ENCODE measurements around the gene PLN.
A peak's percentile ranks its signal among the peaks of the same experiment; 100 is the strongest.

The PLN gene

GRCh38 chr6:118548136-118548535 is at the start of gene PLN:
Gene PLN, plus strand, starts transcription at chr6:118548296. Its CDS starts 10,626 bp downstream, at chr6:118558922.
- no peak for DNase-seq

- no peak for DNase-seq
Observed at GRCh38 chr6:118500130-118501015, 47.7 kb upstream of the PLN start.

- DNase-seq = no peak
Observed at GRCh38 chr6:118501099-118501498, 47.0 kb upstream of the PLN start.

- no peak for DNase-seq
Observed at GRCh38 chr6:118501765-118502164, 46.3 kb upstream of the PLN start.

- no peak for DNase-seq
Observed at GRCh38 chr6:118502169-118502568, 45.9 kb upstream of the PLN start.

GRCh38 chr6:118504611-118505010 is 43.5 kb upstream of the PLN start:
- DNase-seq = no peak

- no peak for DNase-seq
Observed at GRCh38 chr6:118505656-118506055, 42.4 kb upstream of the PLN start.

- peak in 2 of 3 experiments; percentile 17 to 58 for DNase-seq
Observed at GRCh38 chr6:118506071-118506638, 41.9 kb upstream of the PLN start.

- DNase-seq = no peak
Observed at GRCh38 chr6:118507636-118508035, 40.5 kb upstream of the PLN start.

GRCh38 chr6:118509009-118509617 is 39.0 kb upstream of the PLN start:
- DNase-seq = peak; percentile 0 to 70 (median 26)

GRCh38 chr6:118511930-118512715 is 36.0 kb upstream of the PLN start:
- DNase-seq = no peak

GRCh38 chr6:118514689-118515088 is 33.4 kb upstream of the PLN start:
- no peak for DNase-seq

- DNase-seq = no peak
Observed at GRCh38 chr6:118522422-118522821, 25.7 kb upstream of the PLN start.

- no peak for DNase-seq
Observed at GRCh38 chr6:118523216-118523615, 24.9 kb upstream of the PLN start.

GRCh38 chr6:118524686-118525085 is 23.4 kb upstream of the PLN start:
- DNase-seq = no peak

- no peak for DNase-seq
Observed at GRCh38 chr6:118525913-118526780, 21.9 kb upstream of the PLN start.

GRCh38 chr6:118528129-118528528 is 20.0 kb upstream of the PLN start:
- no peak for DNase-seq

- no peak for DNase-seq
Observed at GRCh38 chr6:118529756-118530155, 18.3 kb upstream of the PLN start.

GRCh38 chr6:118530942-118531341 is 17.2 kb upstream of the PLN start:
- no peak for DNase-seq

- DNase-seq = no peak
Observed at GRCh38 chr6:118535176-118535844, 12.8 kb upstream of the PLN start.

GRCh38 chr6:118536478-118536877 is 11.6 kb upstream of the PLN start:
- DNase-seq = no peak

- no peak for DNase-seq
Observed at GRCh38 chr6:118537574-118537973, 10.5 kb upstream of the PLN start.

All from NCI-H1417 (cell line).